Measurements from ENCODE around the gene B3GNT7.

GRCh38 chr2:231364061-231364460 is 31.4 kb upstream of the B3GNT7 start:
- TF ChIP-seq, protein P1, sequence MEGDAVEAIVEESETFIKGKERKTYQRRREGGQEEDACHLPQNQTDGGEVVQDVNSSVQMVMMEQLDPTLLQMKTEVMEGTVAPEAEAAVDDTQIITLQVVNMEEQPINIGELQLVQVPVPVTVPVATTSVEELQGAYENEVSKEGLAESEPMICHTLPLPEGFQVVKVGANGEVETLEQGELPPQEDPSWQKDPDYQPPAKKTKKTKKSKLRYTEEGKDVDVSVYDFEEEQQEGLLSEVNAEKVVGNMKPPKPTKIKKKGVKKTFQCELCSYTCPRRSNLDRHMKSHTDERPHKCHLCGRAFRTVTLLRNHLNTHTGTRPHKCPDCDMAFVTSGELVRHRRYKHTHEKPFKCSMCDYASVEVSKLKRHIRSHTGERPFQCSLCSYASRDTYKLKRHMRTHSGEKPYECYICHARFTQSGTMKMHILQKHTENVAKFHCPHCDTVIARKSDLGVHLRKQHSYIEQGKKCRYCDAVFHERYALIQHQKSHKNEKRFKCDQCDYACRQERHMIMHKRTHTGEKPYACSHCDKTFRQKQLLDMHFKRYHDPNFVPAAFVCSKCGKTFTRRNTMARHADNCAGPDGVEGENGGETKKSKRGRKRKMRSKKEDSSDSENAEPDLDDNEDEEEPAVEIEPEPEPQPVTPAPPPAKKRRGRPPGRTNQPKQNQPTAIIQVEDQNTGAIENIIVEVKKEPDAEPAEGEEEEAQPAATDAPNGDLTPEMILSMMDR (IDR thresholded peaks at IDR 0.05; ENCODE audit: insufficient read depth, low read length): no peak
- TF ChIP-seq GABPA (IDR thresholded peaks at IDR 0.05; ENCODE audit: low read depth) (no peak), POLR2AphosphoS5 (IDR thresholded peaks at IDR 0.05; ENCODE audit: low read depth) (no peak), REST (IDR thresholded peaks at IDR 0.05; ENCODE audit: insufficient replicate concordance, low read depth) (no peak), SPI1 (IDR thresholded peaks at IDR 0.05; ENCODE audit: borderline replicate concordance, low read depth) (no peak)
